T-helper 9 cell (primary cell): Measurements from ENCODE around the gene MYOM1.

Experiments used
- DNase-seq: peaks from one replicate; pipeline ENCODE4 v3.0.0-alpha.2; 2020

The MYOM1 gene

GRCh38 chr18:3147935-3148554 is 71.7 kb downstream of the MYOM1 start:
- no peak for DNase-seq

GRCh38 chr18:3140986-3141639 is 78.7 kb downstream of the MYOM1 start:
- DNase-seq = no peak

GRCh38 chr18:3140342-3140741 is 79.4 kb downstream of the MYOM1 start:
- DNase-seq = no peak

GRCh38 chr18:3139406-3139805 is 80.4 kb downstream of the MYOM1 start:
- DNase-seq = no peak

- no peak for DNase-seq
Measured at GRCh38 chr18:3138274-3138975, 81.3 kb downstream of the MYOM1 start.

GRCh38 chr18:3135536-3135935 is 84.2 kb downstream of the MYOM1 start:
- DNase-seq = no peak

GRCh38 chr18:3132700-3133099 is 87.1 kb downstream of the MYOM1 start:
- no peak for DNase-seq

GRCh38 chr18:3130344-3130743 is 89.4 kb downstream of the MYOM1 start:
- no peak for DNase-seq

- DNase-seq = peak; percentile 75
Measured at GRCh38 chr18:3129053-3129864, 90.5 kb downstream of the MYOM1 start.

- DNase-seq = no peak
Measured at GRCh38 chr18:3126457-3127097, 93.2 kb downstream of the MYOM1 start.

GRCh38 chr18:3124822-3125221 is 94.9 kb downstream of the MYOM1 start:
- no peak for DNase-seq

GRCh38 chr18:3122851-3123250 is 96.9 kb downstream of the MYOM1 start:
- no peak for DNase-seq

- DNase-seq = no peak
Measured at GRCh38 chr18:3121259-3121658, 98.5 kb downstream of the MYOM1 start.

GRCh38 chr18:3120356-3120755 is 99.4 kb downstream of the MYOM1 start:
- DNase-seq = no peak

- DNase-seq = no peak
Measured at GRCh38 chr18:3119401-3120341, 100.1 kb downstream of the MYOM1 start.

GRCh38 chr18:3118195-3119010 is 101.4 kb downstream of the MYOM1 start:
- no peak for DNase-seq

GRCh38 chr18:3117493-3118192 is 102.1 kb downstream of the MYOM1 start:
- no peak for DNase-seq

- no peak for DNase-seq
Measured at GRCh38 chr18:3115447-3116030, 104.2 kb downstream of the MYOM1 start.

GRCh38 chr18:3114451-3114850 is 105.3 kb downstream of the MYOM1 start:
- DNase-seq = no peak

GRCh38 chr18:3114026-3114425 is 105.7 kb downstream of the MYOM1 start:
- no peak for DNase-seq
